Neuronal stem cell (in vitro differentiated cells): ENCODE data around the gene LTBP1.

Experiments
- DNase-seq: peaks from one replicate; pipeline ENCODE4 v3.0.0-alpha.2; 2013; ENCODE audit warnings: low spot score
- H2AFZ ChIP-seq: one replicate; pipeline ENCODE4 v1.6.1; 2013; ENCODE audit warnings: mild to moderate bottlenecking, low read length, inconsistent platforms
- H2AK5ac ChIP-seq: 2 replicates; pipeline ENCODE4 v1.6.1; 2013; ENCODE audit warnings: low read depth, mild to moderate bottlenecking, inconsistent platforms, low read length, moderate library complexity, mixed read lengths
- H2BK120ac ChIP-seq: 2 replicates; pipeline ENCODE4 v1.6.1; 2013; ENCODE audit warnings: low read depth, mild to moderate bottlenecking, inconsistent platforms, low read length, moderate library complexity, mixed read lengths
- H2BK12ac ChIP-seq: one replicate; pipeline ENCODE4 v1.6.1; 2013; ENCODE audit warnings: low read length, inconsistent platforms
- H2BK15ac ChIP-seq: 2 replicates; pipeline ENCODE4 v1.6.1; 2013; ENCODE audit warnings: mild to moderate bottlenecking, low read length, inconsistent platforms, mixed read lengths
- H2BK5ac ChIP-seq: one replicate; pipeline ENCODE4 v1.6.1; 2013; ENCODE audit warnings: inconsistent platforms, mild to moderate bottlenecking, low read length, moderate library complexity
- H3K14ac ChIP-seq: one replicate; pipeline ENCODE4 v1.6.1; 2013; ENCODE audit warnings: low read length, inconsistent platforms
- H3K18ac ChIP-seq: 2 replicates; pipeline ENCODE4 v1.6.1; 2013; ENCODE audit warnings: low read length, inconsistent platforms
- H3K23ac ChIP-seq: 2 replicates; pipeline ENCODE4 v1.6.1; 2013; ENCODE audit warnings: low read depth, mild to moderate bottlenecking, mixed read lengths, low read length, inconsistent platforms; ENCODE audit not compliant: poor library complexity
- H3K27ac ChIP-seq: replicated peaks from 3 replicates; pipeline ENCODE4 v1.5.1; 2013; ENCODE audit warnings: low read length, inconsistent platforms
- H3K27me3 ChIP-seq, 3 experiments: 2 replicates each; pipeline ENCODE4 v1.6.1; 2013; ENCODE audit warnings: low read length in 3 of 3, mild to moderate bottlenecking in 2 of 3, inconsistent platforms in 1 of 3, low read depth in 1 of 3, mixed read lengths in 1 of 3, moderate library complexity in 1 of 3; ENCODE audit not compliant: control insufficient read depth in 3 of 3, insufficient read depth in 3 of 3
- H3K36me3 ChIP-seq, 2 donors: replicated peaks in 1 of 2; 2 replicates each; pipeline ENCODE4 v1.6.1; 2013; ENCODE audit warnings: low read length in 2 of 2; ENCODE audit not compliant: control insufficient read depth in 2 of 2, insufficient read depth in 2 of 2
- H3K4ac ChIP-seq: 2 replicates; pipeline ENCODE4 v1.6.1; 2013; ENCODE audit warnings: inconsistent platforms, mild to moderate bottlenecking, low read length, moderate library complexity
- H3K4me1 ChIP-seq, 2 donors: 1 replicate in 1 of 2; 2 replicates in 1 of 2; pipeline ENCODE4 v1.6.1; 2013; ENCODE audit warnings: low read length in 2 of 2, low read depth in 1 of 2; ENCODE audit not compliant: control insufficient read depth in 2 of 2, insufficient read depth in 1 of 2
- H3K4me2 ChIP-seq: one replicate; pipeline ENCODE4 v1.6.1; 2013; ENCODE audit warnings: mild to moderate bottlenecking, low read length, inconsistent platforms; ENCODE audit not compliant: insufficient read depth, poor library complexity, severe bottlenecking
- H3K4me3 ChIP-seq, 2 donors: 2 replicates each; pipeline ENCODE4 v1.5.1; 2013; ENCODE audit warnings: low read length in 2 of 2, mild to moderate bottlenecking in 2 of 2, inconsistent platforms in 1 of 2, moderate library complexity in 1 of 2
- H3K79me1 ChIP-seq: one replicate; pipeline ENCODE4 v1.6.1; 2013; ENCODE audit warnings: low read depth, mild to moderate bottlenecking, inconsistent platforms, low read length, moderate library complexity
- H3K9ac ChIP-seq: one replicate; pipeline ENCODE4 v1.6.1; 2013; ENCODE audit warnings: mild to moderate bottlenecking, low read depth, low read length, inconsistent platforms; ENCODE audit not compliant: poor library complexity
- H3K9me3 ChIP-seq, 2 donors: replicated peaks in 1 of 2; 2 replicates each; pipeline versions ENCODE3 to v1.6.1; 2013; ENCODE audit warnings: low read length in 2 of 2, mild to moderate bottlenecking in 2 of 2, inconsistent platforms in 1 of 2, low read depth in 1 of 2, mixed read lengths in 1 of 2, moderate library complexity in 1 of 2; ENCODE audit not compliant: control insufficient read depth in 2 of 2, insufficient read depth in 1 of 2
- H4K8ac ChIP-seq: one replicate; pipeline ENCODE4 v1.6.1; 2013; ENCODE audit warnings: low read depth, mild to moderate bottlenecking, inconsistent platforms, low read length, moderate library complexity
- H4K91ac ChIP-seq: one replicate; pipeline ENCODE4 v1.6.1; 2013; ENCODE audit warnings: low read length, low read depth, mild to moderate bottlenecking, inconsistent platforms; ENCODE audit not compliant: poor library complexity
- WGBS, 2 donors: extraction: QIAGEN DNeasy Blood & Tissue Kit; methylation state at CpG; one replicate each; pipeline ENCODE4 v1.1.7; 2013; ENCODE audit warnings: missing lambda C conversion rate in 2 of 2, mixed read lengths in 1 of 2; ENCODE audit not compliant: insufficient read length in 2 of 2, insufficient replicate concordance in 1 of 2; ENCODE audit errors: extremely low coverage in 2 of 2; 5-methylcytosine and 5-hydroxymethylcytosine counted together

Gene LTBP1

DNA sequence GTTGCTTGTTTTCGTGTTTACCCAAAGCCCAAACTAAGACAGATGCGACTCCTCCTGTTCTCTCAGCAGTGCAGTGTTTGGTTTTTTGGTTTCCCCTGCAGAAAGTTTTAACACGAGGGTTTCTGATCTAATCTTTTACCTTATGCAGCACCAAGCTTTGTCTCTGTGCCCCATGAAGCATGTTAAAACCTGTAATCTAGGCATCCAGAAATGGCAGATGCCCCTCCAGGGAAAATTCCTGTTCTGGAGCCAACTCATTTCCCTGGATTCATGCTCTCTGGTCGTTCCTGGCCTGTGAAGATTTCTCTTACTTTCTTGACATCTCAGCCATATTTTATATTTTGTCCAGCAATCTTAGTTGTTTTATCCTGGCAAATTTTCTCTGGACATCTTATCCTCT lies 91.5 kb downstream of the LTBP1 start:
- Histone ChIP-seq H3K9ac (no peak overlapping the region), H3K36me3 (no peaks in the 10 kb centered on the region), H2BK12ac (no peak overlapping the region), H4K8ac (no peak overlapping the region), H3K4me1 (peaks cover 3 to 4% of the 10 kb centered on the region in 2 donors), H3K4me2 (no peak overlapping the region), H4K91ac (no peak overlapping the region), H3K79me1 (no peaks in the 10 kb centered on the region), H2AK5ac (no peak overlapping the region), H3K18ac (no peak overlapping the region), H3K4me3 (no peak overlapping the region), H2BK120ac (no peak overlapping the region), H3K4ac (no peak overlapping the region), H3K9me3 (peaks cover 0 to 2% of the 10 kb centered on the region in 2 donors), H3K27ac (no peak overlapping the region), H3K27me3 (no peaks in the 10 kb centered on the region), H3K23ac (no peak overlapping the region), H3K14ac (no peak overlapping the region), H2BK5ac (no peak overlapping the region), H2BK15ac (no peak overlapping the region), H2AFZ (no peak overlapping the region)
- DNase-seq, result no peak
- no CpG with 5 or more reads among the region's 4 CpGs for WGBS, 2 donors

DNA sequence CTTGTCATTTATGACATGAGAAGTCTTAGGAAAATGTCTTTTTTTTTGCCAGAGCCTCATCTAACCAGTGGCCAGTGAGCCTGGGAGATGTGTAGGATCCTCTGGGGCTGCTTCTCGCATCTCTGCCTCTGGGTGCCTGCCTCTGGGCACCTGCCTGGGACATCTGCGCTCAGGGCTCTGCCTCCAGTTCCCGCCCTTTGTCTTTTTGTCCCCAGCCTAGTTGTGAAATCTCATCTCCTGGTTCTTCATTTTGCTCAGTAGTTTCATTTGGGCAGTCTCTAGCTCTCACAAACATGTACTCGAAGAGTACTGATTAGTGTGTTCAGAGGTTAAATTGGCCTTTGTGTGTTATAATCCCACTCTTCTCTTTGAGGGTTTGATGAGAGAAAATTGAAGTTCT lies 92.0 kb downstream of the LTBP1 start:
- Histone ChIP-seq H2AK5ac (no peak overlapping the region), H3K79me1 (no peaks in the 10 kb centered on the region), H2BK5ac (no peak overlapping the region), H2AFZ (no peak overlapping the region), H3K9me3 (peaks cover 0 to 2% of the 10 kb centered on the region in 2 donors), H2BK12ac (no peak overlapping the region), H3K18ac (no peak overlapping the region), H2BK120ac (no peak overlapping the region), H3K4me3 (no peak overlapping the region), H3K36me3 (no peaks in the 10 kb centered on the region), H3K14ac (no peak overlapping the region), H3K27ac (peak overlapping the region; percentile 34), H4K91ac (no peak overlapping the region), H3K4me1 (peaks cover 2 to 3% of the 10 kb centered on the region in 2 donors), H3K4me2 (no peak overlapping the region), H2BK15ac (no peak overlapping the region), H4K8ac (no peak overlapping the region), H3K23ac (no peak overlapping the region), H3K27me3 (no peaks in the 10 kb centered on the region), H3K4ac (no peak overlapping the region), H3K9ac (no peak overlapping the region)
- DNase-seq, result no peak
- WGBS, 2 donors, result no CpG with 5 or more reads among the region's 4 CpGs

DNA sequence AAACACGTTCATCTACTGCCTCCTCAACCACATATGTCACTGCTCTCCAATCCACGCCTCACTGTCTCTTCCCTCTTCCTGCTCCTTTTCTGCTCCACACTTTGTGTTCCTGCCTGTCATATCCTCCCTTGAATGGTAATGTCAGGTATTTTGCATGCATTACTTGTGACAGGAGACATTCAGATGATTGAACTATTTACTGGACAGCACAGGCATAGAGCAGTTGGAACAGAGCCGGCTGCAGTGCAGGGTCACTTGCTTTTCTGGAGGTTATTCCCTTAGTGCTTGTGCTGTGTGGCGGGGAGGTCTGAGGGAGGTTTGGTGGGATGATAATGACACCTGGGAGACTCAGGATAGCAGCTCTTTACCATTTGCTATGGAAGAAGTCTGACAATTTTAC lies 93.8 kb downstream of the LTBP1 start:
- Histone ChIP-seq H3K4me3 (no peak overlapping the region), H3K23ac (no peak overlapping the region), H3K18ac (no peak overlapping the region), H4K91ac (no peak overlapping the region), H3K4me2 (no peak overlapping the region), H3K9ac (no peak overlapping the region), H3K27me3 (no peaks in the 10 kb centered on the region), H4K8ac (no peak overlapping the region), H3K9me3 (peaks cover 0 to 2% of the 10 kb centered on the region in 2 donors), H3K27ac (no peak overlapping the region), H2BK5ac (no peak overlapping the region), H3K4ac (no peak overlapping the region), H2BK12ac (no peak overlapping the region), H2AK5ac (no peak overlapping the region), H3K14ac (no peak overlapping the region), H2BK15ac (no peak overlapping the region), H3K79me1 (no peaks in the 10 kb centered on the region), H2AFZ (no peak overlapping the region), H2BK120ac (no peak overlapping the region), H3K4me1 (peaks cover 0 to 3% of the 10 kb centered on the region in 2 donors), H3K36me3 (no peaks in the 10 kb centered on the region)
- no CpG with 5 or more reads among the region's 4 CpGs for WGBS, 2 donors
- no peak for DNase-seq

DNA sequence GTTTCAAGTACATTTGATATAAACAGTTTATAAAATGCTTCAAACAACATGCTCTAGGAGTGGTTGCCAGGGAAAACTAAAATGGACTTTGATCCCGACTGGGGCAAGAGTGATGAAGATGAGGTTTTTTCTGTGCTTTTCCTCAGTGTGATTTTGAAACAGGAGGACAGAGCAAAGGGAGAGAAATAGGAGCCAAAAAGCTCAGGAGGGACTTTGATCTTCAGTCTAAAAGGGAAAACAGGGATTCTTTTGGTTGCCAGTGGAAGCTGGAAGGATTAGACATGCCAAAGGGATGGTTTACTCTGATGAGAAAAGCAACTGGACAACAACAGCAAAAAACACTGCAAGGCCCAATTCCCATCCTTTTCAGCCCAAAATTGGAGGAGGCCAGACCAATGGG lies 95.5 kb downstream of the LTBP1 start:
- Histone ChIP-seq H2AFZ (no peak overlapping the region), H3K23ac (no peak overlapping the region), H3K4me1 (peaks cover 0 to 3% of the 10 kb centered on the region in 2 donors), H2BK120ac (no peak overlapping the region), H3K14ac (no peak overlapping the region), H2AK5ac (no peak overlapping the region), H2BK5ac (no peak overlapping the region), H3K18ac (no peak overlapping the region), H4K8ac (no peak overlapping the region), H3K4ac (no peak overlapping the region), H3K27me3 (no peaks in the 10 kb centered on the region), H3K79me1 (no peaks in the 10 kb centered on the region), H3K9me3 (peaks cover 0 to 2% of the 10 kb centered on the region in 2 donors), H2BK15ac (no peak overlapping the region), H3K27ac (no peak overlapping the region), H2BK12ac (no peak overlapping the region), H3K4me3 (no peak overlapping the region), H3K36me3 (no peaks in the 10 kb centered on the region), H3K9ac (no peak overlapping the region), H4K91ac (no peak overlapping the region), H3K4me2 (no peak overlapping the region)
- WGBS, 2 donors, result no CpG with 5 or more reads among the region's 1 CpG
- no peak for DNase-seq
